Stomach (tissue), 4 donors: Measurements from ENCODE around the gene PITPNC1.

ENCODE experiments used
- CTCF ChIP-seq, 7 experiments: fragments of 450-650 bp in 4 of 7; fragments of 200-600 bp in 3 of 7; sonication (generic) in 3 of 7; IDR thresholded peaks; one replicate each; pipeline ENCODE4 v1.5.1; 2016 to 2019; ENCODE audit warnings: antibody characterized with exemption in 7 of 7, control low read depth in 2 of 7, mild to moderate bottlenecking in 1 of 7
- EP300 ChIP-seq: sonication (generic); formaldehyde crosslinking; IDR thresholded peaks from one replicate; pipeline ENCODE4 v1.6.1; 2017; ENCODE audit warnings: antibody characterized with exemption

GRCh38 chr17:67400193-67400592, 23.1 kb downstream of the PITPNC1 start:
- TF ChIP-seq CTCF (IDR thresholded peaks at IDR 0.05) (no peak), EP300 (no peak)
